Gastrocnemius medialis (tissue), 4 donors: Measurements from ENCODE around the gene MTIF2.
"Not testable (repeated sequence)": the region's sequence is repeated elsewhere in the genome, so short reads cannot be mapped to it uniquely, and the experiment has no call there.

ENCODE experiments used
- CTCF ChIP-seq, 5 experiments: fragments of 450-650 bp in 3 of 5; fragments of 200-600 bp in 2 of 5; sonication (generic) in 2 of 5; IDR thresholded peaks in 4 of 5; conservative IDR thresholded peaks in 1 of 5; 1 replicate in 4 of 5; 2 replicates in 1 of 5; pipeline ENCODE4 v1.5.1; 2016 to 2019; ENCODE audit warnings: antibody characterized with exemption in 5 of 5, mild to moderate bottlenecking in 3 of 5, moderate library complexity in 3 of 5
- POLR2A ChIP-seq, 2 donors: fragments of 450-650 bp; IDR thresholded peaks; one replicate each; pipeline ENCODE4 v1.6.1; 2017; ENCODE audit warnings: antibody characterized with exemption in 2 of 2, mild to moderate bottlenecking in 2 of 2, moderate library complexity in 2 of 2

- not testable (repeated sequence) for TF ChIP-seq POLR2A (IDR thresholded peaks at IDR 0.05); CTCF (IDR thresholded peaks at IDR 0.05 in 4 of 5, conservative IDR thresholded peaks at IDR 0.05 in 1 of 5)
These were observed 9.4 kb downstream of the MTIF2 start for GRCh38 chr2:55259586-55259985.
